GM18505 (cell line): Measurements from ENCODE around the gene SND1.

Experiments used
- ATAC-seq: cut with Tn5 transposase; IDR thresholded peaks from one replicate; pipeline ENCODE4 v1.9.1; 2021; ENCODE audit not compliant: unreplicated experiment
- POLR2A ChIP-seq: IDR thresholded peaks from 4 replicates; pipeline ENCODE4 v1.6.1; 2011; ENCODE audit warnings: borderline replicate concordance; ENCODE audit not compliant: insufficient read depth, insufficient read length; ENCODE audit errors: extremely low read depth

The SND1 gene

GRCh38 chr7:127905491-127906330, 253.7 kb downstream of the SND1 start:
- TF ChIP-seq POLR2A, result no peak
- ATAC-seq, result no peak

- no peak for TF ChIP-seq POLR2A
- ATAC-seq, result no peak
Observed at GRCh38 chr7:127907110-127908040, 255.4 kb downstream of the SND1 start.

GRCh38 chr7:127908430-127909258, 256.6 kb downstream of the SND1 start:
- TF ChIP-seq POLR2A, result no peak
- ATAC-seq, result no peak

- no peak for ATAC-seq
- TF ChIP-seq POLR2A, result no peak
Observed at GRCh38 chr7:127909424-127910152, 257.6 kb downstream of the SND1 start.

- TF ChIP-seq POLR2A, result no peak
- no peak for ATAC-seq
Observed at GRCh38 chr7:127910670-127911069, 258.7 kb downstream of the SND1 start.

- peak; percentile 92 for ATAC-seq
- TF ChIP-seq POLR2A, result no peak
Observed at GRCh38 chr7:127911968-127912511, 260.0 kb downstream of the SND1 start.

GRCh38 chr7:127912901-127913300, 260.9 kb downstream of the SND1 start:
- no peak for ATAC-seq
- TF ChIP-seq POLR2A, result no peak

- ATAC-seq, result no peak
- no peak for TF ChIP-seq POLR2A
Observed at GRCh38 chr7:127913686-127914085, 261.7 kb downstream of the SND1 start.

- TF ChIP-seq POLR2A, result no peak
- ATAC-seq, result no peak
Observed at GRCh38 chr7:127914693-127915092, 262.7 kb downstream of the SND1 start.

GRCh38 chr7:127916735-127917134, 264.7 kb downstream of the SND1 start:
- no peak for ATAC-seq
- TF ChIP-seq POLR2A, result no peak

- no peak for TF ChIP-seq POLR2A
- ATAC-seq, result no peak
Observed at GRCh38 chr7:127918130-127918529, 266.1 kb downstream of the SND1 start.
